IgD-negative memory B cell (primary cell): Measurements from ENCODE around the gene GNB1. TPM values are rescaled to one million over a fixed set of nuclear protein-coding genes. Genes with fewer than 3 reads are reported as not detected.
A peak's percentile ranks its signal among the peaks of the same experiment; 100 is the strongest.

Source experiments
- H3K27ac Mint-ChIP-seq, 3 donors: one replicate each; pipeline ENCODE4 v1.8.0; 2020 to 2022; ENCODE audit warnings: mild to moderate bottlenecking in 3 of 3, mixed read lengths in 3 of 3, moderate library complexity in 1 of 3
- H3K27me3 Mint-ChIP-seq: one replicate; pipeline ENCODE4 v1.8.0; 2021; ENCODE audit warnings: mixed read lengths
- H3K36me3 Mint-ChIP-seq: one replicate; pipeline ENCODE4 v1.8.0; 2020; ENCODE audit warnings: mild to moderate bottlenecking, mixed read lengths
- H3K4me1 Mint-ChIP-seq, 3 donors: one replicate each; pipeline ENCODE4 v1.8.0; 2020 to 2022; ENCODE audit warnings: mixed read lengths in 3 of 3, mild to moderate bottlenecking in 1 of 3
- H3K4me3 Mint-ChIP-seq, 4 donors: one replicate each; pipeline ENCODE4 v1.8.0; 2020 to 2022; ENCODE audit warnings: mild to moderate bottlenecking in 4 of 4, mixed read lengths in 4 of 4, moderate library complexity in 3 of 4
- H3K9me3 Mint-ChIP-seq, 3 donors: one replicate each; pipeline ENCODE4 v1.8.0; 2020 to 2021; ENCODE audit warnings: mixed read lengths in 3 of 3, mild to moderate bottlenecking in 1 of 3
- polyA plus RNA-seq: library from polyadenylated mRNA; unstranded; fragments of 300-500 nt; fragmentation: Illumina TruSeq; gene quantifications from one replicate; pipeline ENCODE4 v1.2.3, GENCODE V29; 2021

GNB1 gene
- polyA plus RNA-seq, 1 donor from 2014 or later: 40.0 TPM

DNA sequence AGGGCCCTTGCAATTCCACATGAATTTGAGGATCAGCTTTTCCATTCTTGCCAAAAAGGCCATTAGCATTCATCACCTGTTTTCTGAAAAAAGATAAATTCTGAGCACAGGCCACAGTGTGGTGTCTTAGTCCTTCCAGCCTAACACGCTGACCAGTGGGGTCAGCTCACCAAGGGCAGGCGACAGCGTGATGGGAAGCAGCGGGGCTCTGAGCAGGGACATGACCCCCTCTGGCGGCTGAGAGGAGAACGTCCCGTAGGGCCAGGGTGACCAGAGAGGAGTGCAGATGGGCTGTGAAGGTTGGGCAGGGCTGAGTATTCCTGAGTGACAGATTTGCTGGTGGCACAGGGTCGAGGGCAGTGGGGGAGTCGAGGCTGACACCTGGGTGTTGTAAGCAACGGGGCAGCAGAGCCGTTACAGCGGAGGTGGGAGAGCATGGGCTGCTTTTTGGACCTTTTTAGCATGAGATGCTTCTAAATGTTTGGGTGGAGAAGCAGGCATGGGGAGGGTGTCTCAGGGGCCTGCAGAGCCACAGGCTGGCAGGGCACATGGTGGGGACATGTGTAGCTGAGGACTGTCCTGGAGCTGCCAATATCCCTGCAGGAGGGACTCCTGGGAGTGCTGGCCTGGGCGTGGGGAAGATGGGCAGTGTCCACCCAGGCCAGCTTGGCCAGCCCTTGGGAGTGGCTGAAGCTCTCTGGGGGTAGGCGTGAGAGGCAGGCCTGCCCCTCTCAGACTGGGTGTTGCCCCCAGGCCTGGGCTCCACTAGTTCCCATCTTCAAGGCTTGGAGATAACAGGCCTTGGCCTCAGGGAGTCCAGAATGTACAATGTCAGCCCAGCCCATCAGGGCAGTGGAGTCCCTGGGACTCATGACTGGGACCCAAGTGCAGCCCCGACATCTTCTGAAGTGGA is 15.6 kb upstream of the GNB1 start:
- no peaks in the 10 kb centered on the region for H3K36me3 Mint-ChIP-seq
- H3K27ac Mint-ChIP-seq: peak overlapping the region; percentile 4 to 76 (median 56)
- peaks cover 2% of the 10 kb centered on the region for H3K27me3 Mint-ChIP-seq
- no peaks in the 10 kb centered on the region for H3K9me3 Mint-ChIP-seq
- peaks cover 7 to 11% (median 10%) of the 10 kb centered on the region in 3 donors for H3K4me1 Mint-ChIP-seq
- H3K4me3 Mint-ChIP-seq: peak overlapping the region in 3 of 4 donors; percentile 61 to 72 (median 70)

- H3K27me3 Mint-ChIP-seq: peaks cover 2% of the 10 kb centered on the region
- H3K4me3 Mint-ChIP-seq: no peak overlapping the region
- no peaks in the 10 kb centered on the region for H3K36me3 Mint-ChIP-seq
- H3K27ac Mint-ChIP-seq: peak overlapping the region in 1 of 3 donors; percentile 48
- peaks cover 5 to 12% (median 5%) of the 10 kb centered on the region in 3 donors for H3K4me1 Mint-ChIP-seq
- no peaks in the 10 kb centered on the region for H3K9me3 Mint-ChIP-seq
Measured at GRCh38 chr1:1903224-1903623, 12.3 kb upstream of the GNB1 start.

DNA sequence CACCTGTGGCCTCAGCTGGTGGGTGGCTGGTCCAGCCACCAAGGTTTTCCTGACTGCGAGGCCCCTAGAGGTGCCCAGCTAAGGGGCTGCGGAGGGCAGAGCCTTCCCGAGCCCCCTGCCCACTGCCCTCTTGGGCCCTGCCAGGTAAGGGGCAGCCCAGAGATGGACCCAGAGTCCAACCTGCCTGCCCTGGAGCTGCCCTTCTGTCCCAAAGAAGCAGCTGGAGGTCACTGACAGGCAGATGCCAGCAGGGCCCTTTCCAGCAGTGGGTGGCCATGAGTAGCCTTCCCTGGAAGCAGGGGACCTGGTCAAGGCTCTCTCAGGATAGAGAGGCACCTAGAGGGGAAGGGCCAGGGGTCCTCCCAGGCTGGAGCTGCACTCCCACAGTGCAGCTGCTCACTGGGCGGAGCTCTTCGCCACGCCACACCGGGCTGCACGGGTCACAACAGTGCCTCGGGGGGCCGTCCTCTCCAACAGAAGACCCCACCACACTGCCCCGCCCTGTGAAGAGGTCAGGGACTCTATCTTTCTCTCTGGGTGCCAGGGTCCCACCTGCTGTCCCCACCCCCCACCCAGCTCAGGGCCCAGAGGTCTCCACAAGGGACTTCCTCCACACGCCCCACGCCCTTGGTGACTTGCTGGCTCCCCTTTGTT is 10.9 kb upstream of the GNB1 start:
- H3K4me3 Mint-ChIP-seq: no peak overlapping the region
- H3K27me3 Mint-ChIP-seq: peaks cover 2% of the 10 kb centered on the region
- H3K9me3 Mint-ChIP-seq: no peaks in the 10 kb centered on the region
- H3K36me3 Mint-ChIP-seq: no peaks in the 10 kb centered on the region
- peak overlapping the region in 1 of 3 donors; percentile 23 for H3K27ac Mint-ChIP-seq
- H3K4me1 Mint-ChIP-seq: peaks cover 5 to 11% (median 5%) of the 10 kb centered on the region in 3 donors

GRCh38 chr1:1900883-1901640 is 10.2 kb upstream of the GNB1 start:
- Mint-ChIP-seq H3K9me3 (no peaks in the 10 kb centered on the region), H3K36me3 (peaks cover 1% of the 10 kb centered on the region), H3K4me3 (no peak overlapping the region), H3K4me1 (peaks cover 2 to 10% (median 2%) of the 10 kb centered on the region in 3 donors), H3K27ac (no peak overlapping the region), H3K27me3 (peaks cover 3% of the 10 kb centered on the region)

GRCh38 chr1:1899967-1900327 is 9.1 kb upstream of the GNB1 start:
- peaks cover 9% of the 10 kb centered on the region for H3K27me3 Mint-ChIP-seq
- H3K36me3 Mint-ChIP-seq: peaks cover 3% of the 10 kb centered on the region
- H3K4me3 Mint-ChIP-seq: no peak overlapping the region
- H3K4me1 Mint-ChIP-seq: peaks cover 5 to 17% (median 11%) of the 10 kb centered on the region in 3 donors
- H3K27ac Mint-ChIP-seq: no peak overlapping the region
- no peaks in the 10 kb centered on the region for H3K9me3 Mint-ChIP-seq

DNA sequence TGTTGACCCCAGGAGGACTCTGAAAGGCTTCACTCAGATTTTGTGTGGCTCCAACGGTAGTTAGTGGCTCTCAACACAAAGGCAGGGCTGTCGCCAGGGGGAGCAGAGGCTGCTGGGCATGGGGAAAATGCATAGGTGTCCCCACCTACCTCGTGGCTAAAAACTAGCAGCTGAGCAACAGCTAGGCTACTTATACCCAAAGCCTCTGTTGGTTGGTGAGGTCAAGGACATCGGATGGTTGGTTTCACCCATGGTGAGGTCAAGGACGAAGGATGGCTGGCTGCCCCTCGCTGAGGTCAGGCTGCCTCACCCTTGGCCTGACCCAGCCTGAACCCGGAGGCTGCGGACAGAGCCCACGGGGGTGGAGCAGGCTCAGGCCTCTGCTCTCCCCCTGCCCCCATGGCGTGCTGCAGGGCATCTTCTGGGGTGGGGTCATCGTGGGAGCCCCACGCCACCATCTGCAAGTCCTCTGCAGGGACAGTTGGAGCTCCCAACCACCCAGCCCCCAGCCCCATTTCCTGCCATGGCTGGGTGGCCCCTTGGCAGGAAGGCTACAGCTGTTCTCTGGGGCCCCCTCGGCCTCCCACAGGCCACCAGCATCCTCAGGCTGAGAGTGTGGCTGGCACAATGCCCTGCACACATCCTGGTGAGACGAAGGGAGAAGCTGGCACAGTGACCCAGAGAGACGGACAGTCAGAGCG is 8.5 kb upstream of the GNB1 start:
- Mint-ChIP-seq H3K27me3 (peaks cover 9% of the 10 kb centered on the region), H3K27ac (peak overlapping the region in 1 of 3 donors; percentile 56), H3K4me1 (peaks cover 10 to 23% (median 16%) of the 10 kb centered on the region in 3 donors), H3K4me3 (no peak overlapping the region), H3K9me3 (no peaks in the 10 kb centered on the region), H3K36me3 (peaks cover 3% of the 10 kb centered on the region)

DNA sequence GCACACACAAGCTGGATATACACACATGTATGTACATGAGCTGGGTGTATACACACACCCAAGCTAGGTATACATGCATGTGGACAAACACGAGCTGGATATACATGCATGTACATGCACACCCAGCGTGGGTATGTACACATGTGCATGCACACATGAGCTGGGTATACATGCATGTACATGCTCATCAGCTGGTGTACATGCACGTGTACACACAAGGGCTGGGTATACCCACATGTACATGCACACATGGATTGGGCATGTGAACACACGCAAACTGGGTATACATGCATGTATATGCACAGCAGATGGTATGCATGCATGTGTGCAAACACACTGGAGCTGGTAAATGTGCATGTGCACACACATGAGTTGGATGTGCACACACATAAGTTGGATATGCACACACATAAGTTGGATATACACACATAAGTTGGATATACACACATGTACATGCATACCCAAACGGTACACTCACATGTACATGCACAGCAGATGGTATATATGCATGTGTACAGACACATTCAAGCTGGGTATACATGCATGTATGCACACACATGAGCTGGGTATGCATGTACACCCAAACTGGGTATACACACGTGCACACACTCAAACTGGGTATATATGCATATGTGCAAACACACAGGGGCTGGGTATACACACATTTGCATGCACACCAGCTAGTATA is 7.5 kb upstream of the GNB1 start:
- Mint-ChIP-seq H3K4me1 (peaks cover 10 to 26% (median 17%) of the 10 kb centered on the region in 3 donors), H3K27ac (peak overlapping the region in 1 of 3 donors; percentile 13), H3K4me3 (peak overlapping the region in 1 of 4 donors; percentile 39), H3K36me3 (peaks cover 3% of the 10 kb centered on the region), H3K9me3 (no peaks in the 10 kb centered on the region), H3K27me3 (peaks cover 9% of the 10 kb centered on the region)

GRCh38 chr1:1895456-1896336 is 4.8 kb upstream of the GNB1 start:
- Mint-ChIP-seq H3K4me1 (peaks cover 17 to 33% (median 27%) of the 10 kb centered on the region in 3 donors), H3K9me3 (no peaks in the 10 kb centered on the region), H3K27ac (peak overlapping the region in 2 of 3 donors; percentile 29 to 55)

GRCh38 chr1:1895060-1895418 is 4.2 kb upstream of the GNB1 start:
- Mint-ChIP-seq H3K27me3 (peaks cover 7% of the 10 kb centered on the region), H3K27ac (peak overlapping the region in 2 of 3 donors; percentile 53 to 95), H3K36me3 (peaks cover 3% of the 10 kb centered on the region), H3K9me3 (no peaks in the 10 kb centered on the region), H3K4me3 (peak overlapping the region; percentile 22 to 90 (median 76)), H3K4me1 (peaks cover 17 to 33% (median 27%) of the 10 kb centered on the region in 3 donors)

More at GRCh38 chr1:1895456-1896336, 4.8 kb upstream of the GNB1 start:
- peak overlapping the region in 3 of 4 donors; percentile 78 to 90 (median 79) for H3K4me3 Mint-ChIP-seq
- H3K36me3 Mint-ChIP-seq: peaks cover 3% of the 10 kb centered on the region
- peaks cover 7% of the 10 kb centered on the region for H3K27me3 Mint-ChIP-seq

- Mint-ChIP-seq H3K9me3 (no peaks in the 10 kb centered on the region), H3K36me3 (peaks cover 3% of the 10 kb centered on the region), H3K27me3 (peaks cover 7% of the 10 kb centered on the region), H3K4me1 (peaks cover 17 to 33% (median 27%) of the 10 kb centered on the region in 3 donors), H3K4me3 (peak overlapping the region in 3 of 4 donors; percentile 65 to 90 (median 88)), H3K27ac (peak overlapping the region in 2 of 3 donors; percentile 53 to 95)
Measured at GRCh38 chr1:1894354-1895059, 3.6 kb upstream of the GNB1 start.

- H3K36me3 Mint-ChIP-seq: peaks cover 3% of the 10 kb centered on the region
- H3K27ac Mint-ChIP-seq: peak overlapping the region in 1 of 3 donors; percentile 48
- H3K27me3 Mint-ChIP-seq: peaks cover 7% of the 10 kb centered on the region
- peak overlapping the region in 2 of 4 donors; percentile 43 to 85 for H3K4me3 Mint-ChIP-seq
- no peaks in the 10 kb centered on the region for H3K9me3 Mint-ChIP-seq
- peaks cover 21 to 34% (median 31%) of the 10 kb centered on the region in 3 donors for H3K4me1 Mint-ChIP-seq
Measured at GRCh38 chr1:1893997-1894353, 3.1 kb upstream of the GNB1 start.

DNA sequence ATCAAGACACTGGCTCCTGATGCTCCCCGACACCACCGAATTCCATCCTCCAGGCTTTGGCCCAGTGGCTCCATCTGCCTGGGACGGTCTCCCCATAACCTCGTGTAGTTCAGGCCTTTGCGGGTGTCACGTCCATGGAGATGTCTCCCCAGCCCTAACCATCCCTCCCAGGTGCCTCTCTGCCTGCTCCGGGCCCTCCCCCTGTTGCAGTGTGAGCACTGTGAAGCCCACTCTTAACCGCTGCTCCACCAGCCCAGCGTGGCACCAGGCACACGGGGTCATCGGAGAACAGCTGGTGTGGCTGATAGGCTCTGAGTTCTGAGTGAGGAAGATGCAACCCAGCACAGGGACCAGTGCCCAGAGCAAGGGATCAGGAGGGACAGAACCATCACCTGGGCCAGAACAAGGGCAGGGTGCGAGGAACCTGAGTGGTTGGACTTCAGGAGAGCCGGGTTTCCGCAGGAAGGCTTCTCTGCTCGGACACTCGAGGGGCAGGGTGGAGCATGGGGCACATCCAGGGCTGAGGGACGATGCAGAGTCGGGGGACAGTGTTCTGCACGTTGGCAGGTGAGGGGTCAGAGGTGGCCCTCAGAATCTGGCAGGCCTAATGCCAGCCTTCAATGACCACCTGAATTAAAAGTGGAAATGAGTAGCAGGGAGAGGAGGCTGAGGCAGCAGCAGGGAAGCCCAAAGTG is 2.6 kb upstream of the GNB1 start:
- peaks cover 3% of the 10 kb centered on the region for H3K36me3 Mint-ChIP-seq
- H3K27me3 Mint-ChIP-seq: peaks cover 7% of the 10 kb centered on the region
- peak overlapping the region in 3 of 4 donors; percentile 64 to 85 (median 77) for H3K4me3 Mint-ChIP-seq
- H3K27ac Mint-ChIP-seq: peak overlapping the region in 1 of 3 donors; percentile 48
- H3K4me1 Mint-ChIP-seq: peaks cover 25 to 39% (median 34%) of the 10 kb centered on the region in 3 donors
- H3K9me3 Mint-ChIP-seq: no peaks in the 10 kb centered on the region
